Cardiac septum (tissue), 1 donor: ENCODE data around the gene RAB27A. TPM values are rescaled to one million over a fixed set of nuclear protein-coding genes. Genes with fewer than 3 reads are reported as not detected.

ENCODE experiments used
- DNase-seq: peaks from one replicate; pipeline ENCODE4 v3.0.0-alpha.2; 2020; ENCODE audit warnings: low spot score
- intact Hi-C: fragments of 100-400 bp; cut with DNase I; formaldehyde crosslinking; loops from one replicate; pipeline ENCODE4 v1.14.0; 2022
- total RNA-seq: library from RNA; stranded (reverse); fragmentation: NEBNext Ultra II Directional; extraction: Animal tissue kit (Norgen Biotek cat#: 25700); gene quantifications from one replicate; pipeline ENCODE4 v1.2.1, GENCODE V29; 2021
- donor health status: DM: no; HTN: no; CAD: no.

Gene RAB27A
- total RNA-seq, 1 donor from 2014 or later: 7.1 TPM

- DNase-seq: no peak
- intact Hi-C loops: no loop called here
These were observed 54.9 kb downstream of the RAB27A start for GRCh38 chr15:55234800-55235104.

GRCh38 chr15:55234104-55234799, 55.4 kb downstream of the RAB27A start:
- DNase-seq: no peak
- intact Hi-C loops: no loop called here

GRCh38 chr15:55231455-55231854, 58.2 kb downstream of the RAB27A start:
- DNase-seq: no peak
- intact Hi-C loops: no loop called here

GRCh38 chr15:55230953-55231352, 58.7 kb downstream of the RAB27A start:
- no peak for DNase-seq
- intact Hi-C loops: no loop called here

GRCh38 chr15:55230051-55230670, 59.5 kb downstream of the RAB27A start:
- intact Hi-C loops: no loop called here
- no peak for DNase-seq

- no peak for DNase-seq
- intact Hi-C loops: no loop called here
These were observed 63.5 kb downstream of the RAB27A start for GRCh38 chr15:55226127-55226526.

GRCh38 chr15:55224892-55225291, 64.7 kb downstream of the RAB27A start:
- intact Hi-C loops: no loop called here
- no peak for DNase-seq

GRCh38 chr15:55222588-55222987, 67.0 kb downstream of the RAB27A start:
- DNase-seq: no peak
- intact Hi-C loops: no loop called here

- intact Hi-C loops: no loop called here
- DNase-seq: no peak
These were observed 68.3 kb downstream of the RAB27A start for GRCh38 chr15:55221090-55222011.

- intact Hi-C loops: no loop called here
- no peak for DNase-seq
These were observed 69.0 kb downstream of the RAB27A start for GRCh38 chr15:55220606-55221005.

GRCh38 chr15:55218056-55218455, 71.6 kb downstream of the RAB27A start:
- intact Hi-C loops: loop anchor here (5.0 kb wide), 1 partner anchor 219 kb away; no protein-coding TSS in a partner anchor
- no peak for DNase-seq

GRCh38 chr15:55204464-55204863, 85.1 kb downstream of the RAB27A start:
- no peak for DNase-seq
- intact Hi-C loops: no loop called here

GRCh38 chr15:55202206-55202605, 87.4 kb downstream of the RAB27A start:
- intact Hi-C loops: no loop called here
- DNase-seq: no peak

GRCh38 chr15:55198706-55199105, 90.9 kb downstream of the RAB27A start:
- intact Hi-C loops: loop anchor here (5.0 kb wide), 1 partner anchor 209 kb away; the partner anchor contains the start of genes CCPG1 and PIERCE2

GRCh38 chr15:55197719-55198118, 91.9 kb downstream of the RAB27A start:
- intact Hi-C loops: loop anchor here (5.0 kb wide), 1 partner anchor 210 kb away; the partner anchor contains the start of genes CCPG1 and PIERCE2
- DNase-seq: no peak

More at GRCh38 chr15:55198706-55199105, 90.9 kb downstream of the RAB27A start:
- DNase-seq: no peak

- DNase-seq: no peak
- intact Hi-C loops: loop anchor here (5.0 kb wide), 1 partner anchor 210 kb away; the partner anchor contains the start of genes CCPG1 and PIERCE2
These were observed 92.3 kb downstream of the RAB27A start for GRCh38 chr15:55197362-55197705.

- intact Hi-C loops: loop anchor here (5.0 kb wide), 1 partner anchor 211 kb away; the partner anchor contains the start of genes CCPG1 and PIERCE2
- DNase-seq: peak; percentile 98
These were observed 92.9 kb downstream of the RAB27A start, which contains the start of gene RSL24D1 for GRCh38 chr15:55196458-55197361. Gene RSL24D1 (minus strand): TSS chr15:55196941. CDS start chr15:55196890, 51 bp downstream.

GRCh38 chr15:55195996-55196395, 93.6 kb downstream of the RAB27A start:
- DNase-seq: no peak
- intact Hi-C loops: loop anchor here (5.0 kb wide), 1 partner anchor 211 kb away; the partner anchor contains the start of genes CCPG1 and PIERCE2

GRCh38 chr15:55194256-55194655, 95.4 kb downstream of the RAB27A start:
- intact Hi-C loops: no loop called here
- DNase-seq: no peak
